Islet of Langerhans (tissue), 1 donor: ENCODE results near the gene NFE2L1.
"Not testable (repeated sequence)": the region's sequence is repeated elsewhere in the genome, so short reads cannot be mapped to it uniquely, and the experiment has no call there.

Source experiments
- FAIRE-seq: peaks from one replicate; lab custom pipeline; 2011; peaks lifted over from hg19 to GRCh38; lab: Jason Lieb, UNC

Gene NFE2L1

GRCh38 chr17:48051283-48051682, 3.1 kb downstream of the NFE2L1 start:
- FAIRE-seq: no peak

- FAIRE-seq: no peak
Observed at GRCh38 chr17:48051706-48052486, 3.7 kb downstream of the NFE2L1 start.

GRCh38 chr17:48052956-48053757, 5.0 kb downstream of the NFE2L1 start:
- FAIRE-seq: no peak

GRCh38 chr17:48053758-48054237, 5.6 kb downstream of the NFE2L1 start:
- FAIRE-seq: no peak

- no peak for FAIRE-seq
Observed at GRCh38 chr17:48054238-48055185, 6.4 kb downstream of the NFE2L1 start.

GRCh38 chr17:48055531-48056245, 7.5 kb downstream of the NFE2L1 start:
- no peak for FAIRE-seq

- FAIRE-seq: no peak
Observed at GRCh38 chr17:48056246-48056745, 8.1 kb downstream of the NFE2L1 start.

- no peak for FAIRE-seq
Observed at GRCh38 chr17:48056879-48057278, 8.7 kb downstream of the NFE2L1 start.

GRCh38 chr17:48057626-48058025, 9.5 kb downstream of the NFE2L1 start:
- no peak for FAIRE-seq

- FAIRE-seq: no peak
Observed at GRCh38 chr17:48058393-48059124, 10.4 kb downstream of the NFE2L1 start.

- FAIRE-seq: no peak
Observed at GRCh38 chr17:48059125-48059668, 11.0 kb downstream of the NFE2L1 start.

- FAIRE-seq: no peak
Observed at GRCh38 chr17:48060249-48060648, 12.1 kb downstream of the NFE2L1 start.

GRCh38 chr17:48062273-48062672, 14.1 kb downstream of the NFE2L1 start:
- FAIRE-seq: no peak

GRCh38 chr17:48064638-48065037, 16.5 kb downstream of the NFE2L1 start:
- FAIRE-seq: no peak

- no peak for FAIRE-seq
Observed at GRCh38 chr17:48066192-48066591, 18.0 kb downstream of the NFE2L1 start.

- no peak for FAIRE-seq
Observed at GRCh38 chr17:48066656-48067055, 18.5 kb downstream of the NFE2L1 start.

- FAIRE-seq: no peak
Observed at GRCh38 chr17:48067245-48067644, 19.1 kb downstream of the NFE2L1 start.

GRCh38 chr17:48067808-48068207, 19.6 kb downstream of the NFE2L1 start:
- FAIRE-seq: not testable (repeated sequence)

- no peak for FAIRE-seq
Observed at GRCh38 chr17:48068491-48068961, 20.4 kb downstream of the NFE2L1 start.

GRCh38 chr17:48070195-48070594, 22.0 kb downstream of the NFE2L1 start:
- no peak for FAIRE-seq
